ENCODE measurements around the gene HSPA12B.

- TF ChIP-seq CTCF (IDR thresholded peaks at IDR 0.05) (no peak), POLR2A (IDR thresholded peaks at IDR 0.05) (no peak)
Measured at GRCh38 chr20:3702611-3703391, 29.7 kb upstream of the HSPA12B start.

All from thyroid gland (tissue), 4 donors.